Gastrocnemius medialis (tissue), 4 donors: ENCODE measurements around the gene KIRREL3.

ENCODE experiments used
- CTCF ChIP-seq, 5 experiments: fragments of 450-650 bp in 3 of 5; fragments of 200-600 bp in 2 of 5; sonication (generic) in 2 of 5; IDR thresholded peaks in 4 of 5; conservative IDR thresholded peaks in 1 of 5; 1 replicate in 4 of 5; 2 replicates in 1 of 5; pipeline ENCODE4 v1.5.1; 2016 to 2019; ENCODE audit warnings: antibody characterized with exemption in 5 of 5, mild to moderate bottlenecking in 3 of 5, moderate library complexity in 3 of 5
- POLR2A ChIP-seq, 2 donors: fragments of 450-650 bp; IDR thresholded peaks; one replicate each; pipeline ENCODE4 v1.6.1; 2017; ENCODE audit warnings: antibody characterized with exemption in 2 of 2, mild to moderate bottlenecking in 2 of 2, moderate library complexity in 2 of 2

GRCh38 chr11:126608658-126609057 is 391.9 kb downstream of the KIRREL3 start:
- TF ChIP-seq CTCF (IDR thresholded peaks at IDR 0.05 in 4 of 5, conservative IDR thresholded peaks at IDR 0.05 in 1 of 5), result no peak
- TF ChIP-seq POLR2A (IDR thresholded peaks at IDR 0.05), result no peak
